HG03139 (cell line): ENCODE data around the gene PPP2R5A.
A peak's percentile ranks its signal among the peaks of the same experiment; 100 is the strongest.
"Not testable (repeated sequence)": the region's sequence is repeated elsewhere in the genome, so short reads cannot be mapped to it uniquely, and the experiment has no call there.

Experiments used
- ATAC-seq: cut with Tn5 transposase; IDR thresholded peaks from one replicate; pipeline ENCODE4 v1.9.1; 2021; ENCODE audit not compliant: unreplicated experiment

Gene PPP2R5A

GRCh38 chr1:212267017-212267416 lies 18.2 kb upstream of the PPP2R5A start:
- no peak for ATAC-seq

DNA sequence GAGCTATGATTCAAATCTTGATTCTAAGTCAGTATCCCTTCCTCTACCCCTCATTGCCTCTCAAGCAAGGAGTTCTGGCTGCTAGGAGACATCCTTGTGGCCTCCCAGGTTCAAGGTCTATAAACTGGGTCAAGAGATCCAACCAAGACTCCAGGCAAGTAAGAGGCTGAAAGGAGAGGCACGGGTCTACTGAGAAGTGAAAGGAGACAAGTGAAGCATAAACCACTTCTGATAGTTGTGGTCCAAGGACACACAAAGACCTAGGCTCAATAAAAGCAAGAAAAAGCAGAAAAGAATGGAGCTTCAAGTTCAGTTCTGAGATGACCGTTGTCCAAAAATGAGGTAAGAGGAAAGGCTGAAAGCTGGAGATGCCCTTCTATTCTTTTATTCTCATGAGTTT lies 17.8 kb upstream of the PPP2R5A start:
- no peak for ATAC-seq

GRCh38 chr1:212269306-212269705 lies 15.9 kb upstream of the PPP2R5A start:
- no peak for ATAC-seq

DNA sequence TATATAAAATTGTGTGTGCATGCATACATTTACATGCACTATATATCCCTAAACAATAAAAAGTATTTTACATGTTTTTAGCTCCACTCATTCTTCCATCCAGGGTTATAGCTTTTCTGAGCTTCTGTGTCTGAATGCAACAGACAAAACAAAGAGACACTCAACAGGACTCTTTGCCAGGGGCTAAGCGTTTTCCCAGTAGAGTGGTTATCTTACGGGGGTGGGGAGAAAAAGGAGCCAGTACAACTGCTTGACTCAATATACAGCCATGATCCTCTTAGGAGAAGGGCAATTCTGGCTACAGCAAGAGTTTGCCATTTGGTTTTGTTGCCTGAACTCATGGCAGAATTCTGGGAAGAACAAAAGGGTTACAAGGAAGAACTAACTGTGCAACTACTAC lies 14.6 kb upstream of the PPP2R5A start:
- ATAC-seq = no peak

GRCh38 chr1:212271234-212271633 lies 14.0 kb upstream of the PPP2R5A start:
- ATAC-seq = no peak

GRCh38 chr1:212271823-212272485 lies 13.3 kb upstream of the PPP2R5A start:
- no peak for ATAC-seq

DNA sequence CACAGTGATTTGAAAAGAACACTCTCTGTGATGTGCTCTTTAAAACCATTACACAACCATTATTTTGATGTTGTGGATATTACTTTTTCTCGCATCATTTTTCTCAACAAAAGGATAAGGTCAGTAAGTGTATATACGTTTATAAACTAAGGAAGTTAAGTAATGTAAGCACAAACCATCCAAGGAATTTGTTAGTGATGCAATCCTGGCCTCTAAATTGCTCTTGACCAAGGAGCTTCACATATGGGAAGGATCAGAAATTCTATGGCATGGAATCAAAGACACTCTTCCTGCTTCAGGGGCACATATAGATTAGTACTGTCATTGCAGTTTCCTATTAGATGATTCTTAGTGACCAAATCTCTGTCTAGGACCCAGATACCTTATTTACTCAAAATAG lies 3.6 kb upstream of the PPP2R5A start:
- ATAC-seq = no peak

DNA sequence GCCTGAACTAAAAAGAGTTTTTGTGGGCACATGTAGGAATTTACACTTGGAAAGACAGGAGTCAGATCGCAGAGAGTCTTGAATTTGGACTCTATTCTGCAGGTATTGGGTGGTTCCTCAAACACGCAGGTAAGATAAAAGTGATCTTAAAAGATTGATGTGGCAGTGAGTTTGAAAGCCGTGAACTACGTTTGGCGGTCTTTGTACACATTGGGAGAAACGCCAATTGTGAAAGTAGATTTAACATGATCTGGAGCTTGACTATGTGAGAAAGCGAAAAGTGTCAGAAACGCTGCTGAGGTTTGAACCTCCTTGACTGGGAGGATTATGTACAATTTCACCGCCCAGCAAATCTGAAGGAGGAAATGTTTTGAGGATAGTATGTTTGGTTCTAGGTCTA lies 1.5 kb upstream of the PPP2R5A start:
- ATAC-seq = no peak

DNA sequence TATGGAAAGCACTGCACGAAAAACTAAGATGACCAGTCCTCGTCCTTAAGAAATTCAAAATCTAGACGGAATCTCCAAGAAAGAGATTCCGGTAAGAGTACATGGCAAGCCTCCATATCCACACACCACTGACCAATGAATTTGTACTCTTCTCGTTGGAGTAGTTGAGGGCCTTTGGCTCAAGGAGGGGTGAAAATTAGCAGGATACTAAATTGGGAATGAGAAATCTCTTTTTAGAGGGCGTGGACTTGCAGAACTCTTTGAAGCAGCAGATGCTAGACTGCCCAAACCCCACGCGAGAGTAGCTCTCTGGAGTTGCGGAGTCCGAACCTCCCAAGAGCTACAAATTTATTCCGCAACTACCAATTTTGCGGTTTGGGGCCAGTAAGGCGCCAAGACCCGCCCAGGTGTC lies 872 bp upstream of the PPP2R5A start:
- ATAC-seq = no peak

GRCh38 chr1:212285685-212286555 lies 710 bp downstream of the PPP2R5A start:
- peak; percentile 2 for ATAC-seq

DNA sequence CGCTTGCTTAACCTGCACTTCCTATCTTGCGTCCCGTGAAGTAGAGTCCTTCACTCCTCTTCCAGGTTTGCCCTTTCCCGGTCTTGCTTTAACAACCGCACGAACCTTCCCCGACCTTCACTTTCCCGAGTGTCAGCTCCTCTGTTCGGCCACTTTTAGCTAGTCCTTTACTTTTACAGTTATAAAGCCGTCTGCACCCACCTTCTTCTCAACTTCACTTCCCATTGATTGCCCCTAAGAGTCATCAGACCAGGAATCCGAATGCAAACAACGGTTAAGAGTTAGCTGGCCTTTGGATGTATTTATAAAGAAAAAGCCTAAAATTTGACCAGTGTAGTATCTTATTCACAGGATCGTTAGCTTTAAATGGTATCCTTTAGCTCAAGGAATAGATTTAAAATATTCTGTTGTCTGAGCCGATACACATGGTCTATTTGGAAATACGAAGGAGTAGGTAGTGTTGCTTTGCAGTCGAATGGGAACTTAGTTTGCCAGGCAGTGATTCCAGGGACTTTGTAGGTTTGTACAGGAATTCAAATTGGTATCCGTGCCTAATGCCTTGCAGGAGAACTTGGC lies 1.4 kb downstream of the PPP2R5A start:
- ATAC-seq = no peak

DNA sequence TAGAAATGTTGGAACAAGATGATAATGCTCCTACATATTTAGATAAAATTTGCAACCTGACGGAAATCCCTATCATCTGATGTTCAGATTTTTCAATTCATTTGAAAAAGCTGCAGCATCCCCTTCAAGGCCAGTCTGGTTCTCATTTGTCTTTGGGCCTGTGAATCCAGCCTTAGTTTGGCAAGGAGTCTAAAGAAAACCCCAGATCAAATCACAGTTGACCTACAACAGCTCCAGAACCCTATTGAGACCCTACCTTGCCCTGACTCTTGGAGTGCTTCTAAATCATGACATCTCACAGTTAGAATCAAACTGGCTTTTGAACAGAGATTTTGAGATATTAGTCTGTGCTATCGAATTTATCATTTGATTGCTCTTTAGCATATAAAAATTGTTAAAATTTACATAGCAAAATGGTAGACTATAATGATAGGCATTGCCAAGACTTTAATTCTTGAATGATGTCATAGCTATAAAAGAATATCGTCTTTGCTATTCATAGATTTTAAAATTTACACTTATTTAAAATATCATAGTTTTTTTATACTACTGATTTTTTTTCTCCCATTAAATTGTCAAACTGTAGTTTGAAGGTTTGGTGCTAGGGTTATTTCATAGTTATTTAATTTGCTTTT lies 2.2 kb downstream of the PPP2R5A start:
- ATAC-seq = no peak

GRCh38 chr1:212287995-212288394 lies 2.8 kb downstream of the PPP2R5A start:
- not testable (repeated sequence) for ATAC-seq

- no peak for ATAC-seq
Measured at GRCh38 chr1:212288615-212289014, 3.4 kb downstream of the PPP2R5A start.

GRCh38 chr1:212289262-212290077 lies 4.3 kb downstream of the PPP2R5A start:
- no peak for ATAC-seq

- ATAC-seq = no peak
Measured at GRCh38 chr1:212290608-212291007, 5.4 kb downstream of the PPP2R5A start.

DNA sequence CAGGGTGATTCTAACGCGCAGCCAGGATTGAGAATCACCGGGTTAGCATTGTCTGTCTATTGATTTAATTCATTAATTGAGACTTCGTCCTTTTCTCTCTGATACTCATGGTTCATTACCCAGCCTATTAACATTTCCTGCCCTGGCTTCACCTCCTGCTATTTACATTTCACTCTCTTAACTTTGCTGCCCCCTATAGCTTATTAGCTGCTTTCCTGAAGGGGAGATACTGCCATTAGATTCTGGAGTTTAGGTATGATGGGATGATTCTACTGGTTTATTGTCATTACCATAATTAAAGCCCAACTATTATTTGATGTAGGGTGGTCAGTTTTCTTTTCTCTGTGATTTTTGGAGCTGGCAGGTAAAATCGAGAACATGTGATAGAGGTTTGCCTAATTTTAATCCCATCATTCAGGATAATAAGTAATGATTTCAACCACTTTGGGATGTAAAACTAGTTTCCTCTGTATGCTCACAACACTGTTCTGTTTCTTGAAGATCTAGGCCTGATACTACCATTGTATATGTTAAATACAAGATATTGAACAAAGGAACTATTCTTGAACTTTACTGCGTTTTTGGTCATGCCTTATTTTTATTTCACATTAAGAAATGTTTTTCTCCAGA lies 6.4 kb downstream of the PPP2R5A start:
- ATAC-seq = no peak

- no peak for ATAC-seq
Measured at GRCh38 chr1:212292250-212293105, 7.3 kb downstream of the PPP2R5A start.

- ATAC-seq = no peak
Measured at GRCh38 chr1:212293579-212293978, 8.4 kb downstream of the PPP2R5A start.
